GM21423 (cell line): Measurements from ENCODE around the gene GNG4.
A peak's percentile ranks its signal among the peaks of the same experiment; 100 is the strongest.
"Not testable (repeated sequence)": the region's sequence is repeated elsewhere in the genome, so short reads cannot be mapped to it uniquely, and the experiment has no call there.

ENCODE experiments used
- ATAC-seq: cut with Tn5 transposase; IDR thresholded peaks from one replicate; pipeline ENCODE4 v1.9.1; 2021; ENCODE audit warnings: mild to moderate bottlenecking, moderate library complexity; ENCODE audit not compliant: unreplicated experiment

GNG4 gene

GRCh38 chr1:235586992-235587391 is 62.6 kb downstream of the GNG4 start:
- no peak for ATAC-seq

DNA sequence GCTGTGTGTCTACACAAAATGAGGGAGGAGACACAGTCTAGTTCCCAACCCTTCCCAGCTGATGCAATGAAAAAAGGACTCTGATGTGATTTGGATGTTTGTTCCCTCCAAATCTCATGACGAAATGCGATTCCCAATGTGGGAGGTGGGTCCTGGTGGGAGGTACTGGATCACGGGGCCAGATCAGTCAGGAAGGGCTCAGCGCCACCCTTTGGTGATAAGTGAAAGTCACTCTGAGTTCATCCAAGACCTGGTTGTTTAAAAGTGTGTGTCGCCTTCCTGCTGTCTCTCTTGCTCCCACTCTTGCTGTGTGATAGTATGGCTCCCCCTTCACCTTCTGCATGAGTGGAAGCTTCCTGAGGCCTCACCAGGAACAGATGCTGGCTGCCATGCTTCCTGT is 63.2 kb downstream of the GNG4 start:
- no peak for ATAC-seq

- no peak for ATAC-seq
Measured at GRCh38 chr1:235584973-235585372, 64.6 kb downstream of the GNG4 start.

- no peak for ATAC-seq
Measured at GRCh38 chr1:235583511-235584001, 66.0 kb downstream of the GNG4 start.

DNA sequence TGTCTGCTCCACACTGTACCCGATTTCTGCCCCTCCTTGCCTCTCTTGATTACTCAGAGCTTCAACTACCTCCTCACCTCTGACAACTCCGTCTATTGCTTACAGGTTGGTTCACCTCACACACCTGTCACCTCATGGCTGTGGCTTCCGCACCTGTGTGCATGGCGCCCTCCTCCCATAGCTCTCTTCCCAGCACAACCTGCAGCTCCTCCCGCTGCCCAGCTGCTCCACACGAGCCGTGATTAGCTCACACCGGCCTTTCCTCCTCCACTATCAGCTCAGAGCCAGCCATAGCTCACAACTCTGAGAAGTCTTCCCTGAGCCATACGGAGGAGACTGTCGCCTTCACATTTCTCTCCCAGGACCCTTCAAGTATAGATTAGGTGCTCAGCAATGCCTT is 67.5 kb downstream of the GNG4 start:
- no peak for ATAC-seq

GRCh38 chr1:235579891-235580290 is 69.7 kb downstream of the GNG4 start:
- ATAC-seq: no peak

DNA sequence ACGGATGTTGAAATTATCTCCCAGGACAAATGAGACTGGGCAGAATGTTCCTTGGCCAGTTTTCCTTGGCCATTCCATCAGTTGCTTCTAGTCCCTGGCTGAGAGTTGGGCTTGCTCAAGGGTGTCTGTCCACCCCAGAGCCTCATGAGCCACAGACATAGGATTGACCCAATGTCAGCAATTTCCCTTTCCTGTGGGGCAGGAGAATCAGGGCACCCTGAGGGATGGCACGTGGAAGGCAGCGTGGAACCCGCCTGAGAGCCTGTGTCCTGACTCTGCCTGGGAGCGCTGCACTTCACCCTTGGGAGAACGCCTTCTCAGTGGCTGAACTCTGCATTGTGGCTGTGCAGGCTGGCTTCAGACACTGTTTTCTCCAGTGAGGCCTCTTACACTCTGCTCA is 74.0 kb downstream of the GNG4 start:
- ATAC-seq: no peak

DNA sequence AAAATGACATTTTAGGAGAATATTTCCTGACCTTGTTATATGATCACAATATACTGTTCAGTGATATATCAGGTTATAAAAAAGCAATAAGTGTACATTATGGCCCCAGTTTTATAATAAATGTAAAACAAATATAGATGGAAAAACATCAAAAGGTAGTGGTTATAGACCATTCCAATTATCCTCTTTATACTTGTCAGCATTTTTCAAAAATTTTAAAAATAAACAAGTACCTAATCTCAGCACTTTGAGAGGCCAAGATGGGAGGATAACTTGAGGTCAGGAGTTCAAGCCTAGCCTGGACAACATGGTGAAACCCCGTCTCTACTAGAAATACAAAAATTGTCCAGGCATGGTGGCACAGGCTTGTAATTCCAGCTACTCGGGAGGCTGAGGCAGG is 75.7 kb downstream of the GNG4 start:
- ATAC-seq: no peak

DNA sequence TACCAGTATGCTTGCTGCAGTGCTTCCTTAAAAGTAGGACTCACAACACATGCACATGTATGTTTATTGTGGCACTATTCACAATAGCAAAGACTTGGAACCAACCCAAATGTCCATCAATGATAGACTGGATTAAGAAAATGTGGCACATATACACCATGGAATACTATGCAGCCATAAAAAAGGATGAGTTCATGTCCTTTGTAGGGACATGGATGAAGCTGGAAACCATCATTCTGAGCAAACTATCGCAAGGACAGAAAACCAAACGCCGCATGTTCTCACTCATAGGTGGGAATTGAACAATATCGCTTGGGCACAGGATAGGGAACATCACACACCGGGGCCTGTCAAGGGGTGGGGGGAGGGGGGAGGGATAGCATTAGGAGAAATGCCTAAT is 76.6 kb downstream of the GNG4 start:
- ATAC-seq: not testable (repeated sequence)

GRCh38 chr1:235571482-235571881 is 78.1 kb downstream of the GNG4 start:
- no peak for ATAC-seq

- peak; percentile 73 for ATAC-seq
Measured at GRCh38 chr1:235567812-235568503, 81.6 kb downstream of the GNG4 start.

DNA sequence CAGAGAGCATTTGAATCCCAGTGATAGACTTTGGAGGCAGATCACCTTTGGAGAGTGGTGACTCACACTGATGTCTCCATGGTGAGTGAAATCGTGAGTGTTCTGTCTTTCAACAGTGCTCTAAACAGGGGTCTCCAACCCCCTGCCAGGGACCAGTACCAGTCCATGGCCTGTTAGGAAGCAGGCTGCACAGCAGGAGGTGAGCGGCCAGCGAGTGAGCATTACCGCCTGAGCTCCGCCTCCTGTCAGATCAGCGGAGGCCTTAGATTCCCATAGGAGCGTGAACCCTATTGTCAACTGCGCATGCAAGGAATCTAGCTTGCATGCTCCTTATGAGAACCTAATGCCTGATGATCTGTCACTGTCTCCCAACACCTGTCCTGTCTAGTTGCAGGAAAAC is 83.5 kb downstream of the GNG4 start:
- no peak for ATAC-seq

- no peak for ATAC-seq
Measured at GRCh38 chr1:235563513-235564061, 86.0 kb downstream of the GNG4 start.

DNA sequence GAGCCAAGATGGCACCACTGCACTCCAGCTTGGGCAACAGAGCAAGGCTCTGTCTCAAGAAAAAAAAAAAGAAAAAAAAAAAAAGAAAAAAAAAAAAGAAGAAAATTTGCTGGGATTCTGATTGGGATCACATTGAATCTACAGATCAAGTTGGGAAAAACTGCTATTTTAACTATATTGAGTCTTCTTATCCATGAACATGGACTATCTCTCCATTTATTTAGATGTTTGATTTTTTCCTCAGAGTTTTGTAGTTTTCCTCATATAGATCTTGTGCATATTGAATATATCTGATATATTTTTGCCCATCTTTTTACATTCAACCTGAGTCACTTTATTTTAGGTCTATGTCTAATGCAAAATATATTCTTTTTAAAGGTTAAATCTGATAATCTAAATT is 87.0 kb downstream of the GNG4 start:
- ATAC-seq: no peak

- ATAC-seq: no peak
Measured at GRCh38 chr1:235558621-235559169, 90.9 kb downstream of the GNG4 start.

- no peak for ATAC-seq
Measured at GRCh38 chr1:235557495-235557894, 92.1 kb downstream of the GNG4 start.

GRCh38 chr1:235556807-235557206 is 92.8 kb downstream of the GNG4 start:
- no peak for ATAC-seq

GRCh38 chr1:235553112-235553551 is 96.5 kb downstream of the GNG4 start:
- ATAC-seq: no peak

DNA sequence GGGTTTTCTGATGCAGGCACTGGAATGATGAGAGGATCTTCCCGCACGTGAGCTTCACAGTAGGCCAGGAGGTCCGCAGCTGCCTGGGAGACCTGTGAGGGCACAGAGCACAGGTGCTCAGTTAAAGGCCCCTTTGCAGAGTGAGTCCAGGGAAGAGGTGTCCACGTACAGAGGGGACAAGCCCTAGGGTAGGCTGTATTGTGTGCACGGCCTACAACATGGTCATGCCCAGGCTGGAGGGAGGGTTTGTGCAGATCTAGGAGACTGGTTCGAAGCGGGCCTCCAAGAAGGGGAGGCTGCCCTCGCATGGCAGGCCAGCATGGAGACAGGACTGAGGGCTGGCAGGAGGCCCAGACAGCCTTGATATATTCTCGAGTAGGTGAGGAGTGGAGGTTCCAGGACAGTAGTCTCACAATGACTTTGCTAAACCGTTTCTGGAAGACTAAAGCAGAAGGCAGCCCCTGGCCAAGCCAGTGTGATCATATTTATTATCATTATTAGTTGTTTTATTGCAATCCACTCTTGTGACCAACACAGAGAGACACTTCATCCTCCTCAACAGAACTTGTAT is 97.4 kb downstream of the GNG4 start:
- ATAC-seq: no peak

GRCh38 chr1:235549351-235550139 is 100.0 kb downstream of the GNG4 start:
- no peak for ATAC-seq
